ENCODE data around the gene CIP2A.

- TF ChIP-seq, protein P1, sequence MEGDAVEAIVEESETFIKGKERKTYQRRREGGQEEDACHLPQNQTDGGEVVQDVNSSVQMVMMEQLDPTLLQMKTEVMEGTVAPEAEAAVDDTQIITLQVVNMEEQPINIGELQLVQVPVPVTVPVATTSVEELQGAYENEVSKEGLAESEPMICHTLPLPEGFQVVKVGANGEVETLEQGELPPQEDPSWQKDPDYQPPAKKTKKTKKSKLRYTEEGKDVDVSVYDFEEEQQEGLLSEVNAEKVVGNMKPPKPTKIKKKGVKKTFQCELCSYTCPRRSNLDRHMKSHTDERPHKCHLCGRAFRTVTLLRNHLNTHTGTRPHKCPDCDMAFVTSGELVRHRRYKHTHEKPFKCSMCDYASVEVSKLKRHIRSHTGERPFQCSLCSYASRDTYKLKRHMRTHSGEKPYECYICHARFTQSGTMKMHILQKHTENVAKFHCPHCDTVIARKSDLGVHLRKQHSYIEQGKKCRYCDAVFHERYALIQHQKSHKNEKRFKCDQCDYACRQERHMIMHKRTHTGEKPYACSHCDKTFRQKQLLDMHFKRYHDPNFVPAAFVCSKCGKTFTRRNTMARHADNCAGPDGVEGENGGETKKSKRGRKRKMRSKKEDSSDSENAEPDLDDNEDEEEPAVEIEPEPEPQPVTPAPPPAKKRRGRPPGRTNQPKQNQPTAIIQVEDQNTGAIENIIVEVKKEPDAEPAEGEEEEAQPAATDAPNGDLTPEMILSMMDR (IDR thresholded peaks at IDR 0.05; ENCODE audit: low read length): no peak
- TF ChIP-seq EZH2 (IDR thresholded peaks at IDR 0.05; ENCODE audit: borderline replicate concordance, low read length): no peak
Measured at GRCh38 chr3:108603691-108604090, 14.5 kb upstream of the CIP2A start.
